RWPE2 (cell line): ENCODE results near the gene AUH.

Experiments used
- ATAC-seq: fragments of 200-7000 bp; cut with Tn5 transposase; 3 replicates; pipeline ENCODE4 v1.9.1; 2021; ENCODE audit warnings: low read depth
- DNase-seq: peaks from one replicate; pipeline ENCODE4 v3.0.0-alpha.2; 2020; ENCODE audit warnings: low spot score
- H3K27ac ChIP-seq: fragments of 450-650 bp; 2 replicates; pipeline ENCODE4 v1.5.1; 2017; ENCODE audit warnings: mild to moderate bottlenecking; ENCODE audit not compliant: poor library complexity, severe bottlenecking
- H3K27me3 ChIP-seq: fragments of 250-450 bp; sonication (Bioruptor Pico); 2 replicates; pipeline ENCODE4 v1.5.1; 2021; ENCODE audit warnings: mild to moderate bottlenecking, moderate library complexity; ENCODE audit not compliant: insufficient read depth, poor library complexity, severe bottlenecking
- H3K36me3 ChIP-seq: fragments of 250-450 bp; sonication (Bioruptor Pico); 2 replicates; pipeline ENCODE4 v1.5.1; 2020; ENCODE audit warnings: low read depth, mild to moderate bottlenecking, moderate library complexity
- H3K4me1 ChIP-seq: fragments of 250-450 bp; sonication (Bioruptor Pico); 2 replicates; pipeline ENCODE4 v1.5.1; 2021; ENCODE audit warnings: mild to moderate bottlenecking, moderate library complexity; ENCODE audit not compliant: insufficient read depth, poor library complexity, severe bottlenecking
- H3K4me3 ChIP-seq: fragments of 250-450 bp; sonication (Bioruptor Pico); 2 replicates; pipeline ENCODE4 v1.5.1; 2021; ENCODE audit warnings: mild to moderate bottlenecking, moderate library complexity; ENCODE audit not compliant: severe bottlenecking
- H3K9me3 ChIP-seq: fragments of 250-450 bp; sonication (Bioruptor Pico); 2 replicates; pipeline ENCODE4 v1.5.1; 2021; ENCODE audit warnings: mild to moderate bottlenecking, moderate library complexity; ENCODE audit not compliant: severe bottlenecking
- CTCF ChIP-seq: fragments of 450-650 bp; IDR thresholded peaks from one replicate; pipeline ENCODE4 v1.5.1; 2017; ENCODE audit warnings: mild to moderate bottlenecking, moderate library complexity; ENCODE audit not compliant: poor library complexity, severe bottlenecking

AUH gene

GRCh38 chr9:91407580-91408318, 46.0 kb upstream of the AUH start:
- DNase-seq = no peak
- H3K27me3 ChIP-seq = no peaks in the 10 kb centered on the region
- no peak for ATAC-seq
- H3K4me3 ChIP-seq = no peak overlapping the region
- H3K4me1 ChIP-seq = peaks cover 25% of the 10 kb centered on the region
- peaks cover 26% of the 10 kb centered on the region for H3K36me3 ChIP-seq
- no peaks in the 10 kb centered on the region for H3K9me3 ChIP-seq
- no peak overlapping the region for H3K27ac ChIP-seq
- TF ChIP-seq CTCF = no peak

- DNase-seq (no peak), ATAC-seq (no peak)
- H3K36me3 ChIP-seq = peaks cover 23% of the 10 kb centered on the region
- H3K9me3 ChIP-seq = no peaks in the 10 kb centered on the region
- TF ChIP-seq CTCF = no peak
- peaks cover 3% of the 10 kb centered on the region for H3K4me1 ChIP-seq
- no peak overlapping the region for H3K27ac ChIP-seq
- no peak overlapping the region for H3K4me3 ChIP-seq
- no peaks in the 10 kb centered on the region for H3K27me3 ChIP-seq
These were observed 43.8 kb upstream of the AUH start for GRCh38 chr9:91405343-91406077.

- DNase-seq = no peak
- TF ChIP-seq CTCF = no peak
- peaks cover 7% of the 10 kb centered on the region for H3K36me3 ChIP-seq
These were observed 42.2 kb upstream of the AUH start for GRCh38 chr9:91403665-91404543.

GRCh38 chr9:91398926-91399325, 37.2 kb upstream of the AUH start:
- no peaks in the 10 kb centered on the region; the same call in 1 of the 2 replicates for H3K36me3 ChIP-seq
- H3K4me3 ChIP-seq = no peak overlapping the region
- DNase-seq (no peak), ATAC-seq (no peak)
- no peaks in the 10 kb centered on the region for H3K27me3 ChIP-seq
- no peaks in the 10 kb centered on the region for H3K9me3 ChIP-seq
- no peak for TF ChIP-seq CTCF
- H3K4me1 ChIP-seq = peaks cover 22% of the 10 kb centered on the region
- no peak overlapping the region for H3K27ac ChIP-seq

More at GRCh38 chr9:91403665-91404543, 42.2 kb upstream of the AUH start:
- Histone ChIP-seq H3K27me3 (no peaks in the 10 kb centered on the region), H3K4me1 (peaks cover 3% of the 10 kb centered on the region), H3K27ac (no peak overlapping the region), H3K9me3 (no peaks in the 10 kb centered on the region), H3K4me3 (no peak overlapping the region)
- ATAC-seq = no peak
